Endodermal cell (in vitro differentiated cells): Measurements from ENCODE around the gene MYLK2. TPM values are rescaled to one million over a fixed set of nuclear protein-coding genes. Genes with fewer than 3 reads are reported as not detected.
A peak's percentile ranks its signal among the peaks of the same experiment; 100 is the strongest.

Source experiments
- DNase-seq: peaks from one replicate; pipeline ENCODE4 v3.0.0-alpha.2; 2017
- H3K27ac ChIP-seq: 2 replicates; pipeline ENCODE4 v1.5.1; 2013; ENCODE audit warnings: mild to moderate bottlenecking, low read depth, low read length, moderate library complexity
- H3K27me3 ChIP-seq: 2 replicates; pipeline ENCODE4 v1.6.1; 2013; ENCODE audit warnings: mild to moderate bottlenecking, low read length, moderate library complexity; ENCODE audit not compliant: insufficient read depth, control insufficient read depth, poor library complexity, severe bottlenecking
- H3K36me3 ChIP-seq: 2 replicates; pipeline ENCODE4 v1.7.0; 2013; ENCODE audit warnings: mild to moderate bottlenecking, low read length, moderate library complexity; ENCODE audit not compliant: control insufficient read depth, insufficient read depth
- H3K4me1 ChIP-seq: one replicate; pipeline ENCODE4 v1.7.0; 2013; ENCODE audit warnings: low read length; ENCODE audit not compliant: control insufficient read depth, insufficient read depth
- H3K4me3 ChIP-seq: 2 replicates; pipeline ENCODE4 v1.5.1; 2013; ENCODE audit warnings: mild to moderate bottlenecking, low read length, moderate library complexity
- H3K9ac ChIP-seq: 2 replicates; pipeline ENCODE4 v1.6.1; 2013; ENCODE audit warnings: mild to moderate bottlenecking, low read length, moderate library complexity; ENCODE audit not compliant: poor library complexity, severe bottlenecking; ENCODE audit errors: extremely low read depth
- H3K9me3 ChIP-seq: 2 replicates; pipeline ENCODE4 v1.6.1; 2013; ENCODE audit warnings: mild to moderate bottlenecking, low read length, moderate library complexity; ENCODE audit not compliant: control insufficient read depth
- H3K27ac Mint-ChIP-seq: 2 replicates; pipeline ENCODE4 v1.8.0; 2020; ENCODE audit warnings: mixed read lengths
- H3K27me3 Mint-ChIP-seq: 2 replicates; pipeline ENCODE4 v1.8.0; 2021; ENCODE audit warnings: mild to moderate bottlenecking, mixed read lengths; ENCODE audit not compliant: insufficient read depth
- H3K36me3 Mint-ChIP-seq: 2 replicates; pipeline ENCODE4 v1.8.0; 2020; ENCODE audit warnings: low read depth, mixed read lengths
- H3K4me1 Mint-ChIP-seq: 2 replicates; pipeline ENCODE4 v1.8.0; 2020; ENCODE audit warnings: mixed read lengths
- H3K4me3 Mint-ChIP-seq: 2 replicates; pipeline ENCODE4 v1.8.0; 2020; ENCODE audit warnings: mild to moderate bottlenecking, moderate library complexity, mixed read lengths
- H3K9me3 Mint-ChIP-seq: 2 replicates; pipeline ENCODE4 v1.8.0; 2020; ENCODE audit warnings: mild to moderate bottlenecking, mixed read lengths
- WGBS, 2 experiments: methylation state at CpG; one replicate each; pipeline versions ENCODE4 v1.1.5 to v1.1.7; 2013; ENCODE audit warnings: missing lambda C conversion rate in 2 of 2, mixed read lengths in 1 of 2; ENCODE audit not compliant: insufficient coverage in 1 of 2, insufficient read length in 1 of 2; 5-methylcytosine and 5-hydroxymethylcytosine counted together
- total RNA-seq, 2 donors: library from RNA; stranded (reverse); fragmentation: NEBNext Ultra II Directional in 1 of 2; extraction: Animal tissue kit (Norgen Biotek cat#: 25700) in 1 of 2; gene quantifications; 2 replicates in 1 of 2; 3 replicates in 1 of 2; pipeline ENCODE4 v1.2.1, GENCODE V29; 2021
- TF ChIP-seq, protein P1 (sequence below): fragments of 200-600 bp; sonication (generic); conservative IDR thresholded peaks from 2 replicates; pipeline ENCODE4 v1.5.0; 2021; ENCODE audit warnings: antibody characterized with exemption, mild to moderate bottlenecking

MYLK2 gene
- total RNA-seq, 2 donors from 2014 or later = 0.20 to 0.29 TPM

DNA sequence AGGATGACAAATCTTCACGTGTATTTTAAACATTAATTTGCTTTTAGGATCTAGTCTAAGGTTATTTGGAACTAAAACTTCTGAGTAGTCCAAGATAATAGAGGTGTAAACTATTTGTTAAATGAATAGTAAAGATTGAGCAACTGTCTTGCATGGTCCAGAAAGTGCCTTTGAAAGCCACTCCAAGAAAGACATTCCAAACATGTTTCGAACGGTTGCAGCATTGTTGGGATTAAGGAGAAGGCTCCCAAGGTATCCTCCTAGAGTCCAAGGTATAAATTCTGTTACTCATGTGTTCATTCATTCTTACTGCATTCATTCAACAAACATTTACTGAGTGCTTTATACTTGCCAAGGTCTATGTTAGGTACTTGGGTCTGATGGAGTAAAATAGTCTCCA lies 28.8 kb upstream of the MYLK2 start:
- H3K27me3 ChIP-seq = no peaks in the 10 kb centered on the region
- peaks cover 6% of the 10 kb centered on the region for H3K4me1 Mint-ChIP-seq
- H3K27ac Mint-ChIP-seq = no peak overlapping the region
- peaks cover 53% of the 10 kb centered on the region for H3K36me3 Mint-ChIP-seq
- no peaks in the 10 kb centered on the region for H3K9me3 ChIP-seq
- H3K4me3 ChIP-seq = no peak overlapping the region
- TF ChIP-seq, protein P1, sequence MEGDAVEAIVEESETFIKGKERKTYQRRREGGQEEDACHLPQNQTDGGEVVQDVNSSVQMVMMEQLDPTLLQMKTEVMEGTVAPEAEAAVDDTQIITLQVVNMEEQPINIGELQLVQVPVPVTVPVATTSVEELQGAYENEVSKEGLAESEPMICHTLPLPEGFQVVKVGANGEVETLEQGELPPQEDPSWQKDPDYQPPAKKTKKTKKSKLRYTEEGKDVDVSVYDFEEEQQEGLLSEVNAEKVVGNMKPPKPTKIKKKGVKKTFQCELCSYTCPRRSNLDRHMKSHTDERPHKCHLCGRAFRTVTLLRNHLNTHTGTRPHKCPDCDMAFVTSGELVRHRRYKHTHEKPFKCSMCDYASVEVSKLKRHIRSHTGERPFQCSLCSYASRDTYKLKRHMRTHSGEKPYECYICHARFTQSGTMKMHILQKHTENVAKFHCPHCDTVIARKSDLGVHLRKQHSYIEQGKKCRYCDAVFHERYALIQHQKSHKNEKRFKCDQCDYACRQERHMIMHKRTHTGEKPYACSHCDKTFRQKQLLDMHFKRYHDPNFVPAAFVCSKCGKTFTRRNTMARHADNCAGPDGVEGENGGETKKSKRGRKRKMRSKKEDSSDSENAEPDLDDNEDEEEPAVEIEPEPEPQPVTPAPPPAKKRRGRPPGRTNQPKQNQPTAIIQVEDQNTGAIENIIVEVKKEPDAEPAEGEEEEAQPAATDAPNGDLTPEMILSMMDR = no peak
- WGBS, 2 experiments = 96% methylated on average over 3 of the region's 3 CpGs
- H3K4me1 ChIP-seq = no peaks in the 10 kb centered on the region
- H3K9me3 Mint-ChIP-seq = no peaks in the 10 kb centered on the region
- no peak overlapping the region for H3K4me3 Mint-ChIP-seq
- H3K27ac ChIP-seq = no peak overlapping the region
- no peak overlapping the region for H3K9ac ChIP-seq
- no peaks in the 10 kb centered on the region for H3K27me3 Mint-ChIP-seq
- DNase-seq = no peak
- H3K36me3 ChIP-seq = peaks cover 85% of the 10 kb centered on the region

DNA sequence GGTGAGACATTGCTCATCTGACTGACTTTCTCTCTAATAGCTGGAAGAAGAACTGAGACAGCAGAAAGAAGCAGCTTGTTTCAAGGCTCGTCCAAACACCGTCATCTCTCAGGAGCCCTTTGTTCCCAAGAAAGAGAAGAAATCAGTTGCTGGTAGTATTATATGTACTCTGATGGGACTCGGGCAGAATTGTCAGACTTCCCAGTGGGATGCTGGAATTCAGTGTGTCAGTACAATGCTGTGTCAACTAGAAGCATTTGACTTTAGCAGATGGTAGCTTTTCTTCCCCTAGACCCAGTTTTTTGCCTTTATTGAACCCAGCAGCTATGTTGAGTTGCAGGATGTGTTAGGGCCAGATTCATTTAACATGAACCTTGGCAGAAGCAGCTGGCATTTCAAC lies 21.8 kb upstream of the MYLK2 start:
- H3K27me3 ChIP-seq = no peaks in the 10 kb centered on the region
- H3K36me3 Mint-ChIP-seq = peaks cover 77% of the 10 kb centered on the region
- WGBS, 2 experiments = 78 to 87% methylated on average over 1 to 3 of the region's 3 CpGs
- H3K4me3 ChIP-seq = no peak overlapping the region
- no peaks in the 10 kb centered on the region for H3K4me1 ChIP-seq
- H3K4me3 Mint-ChIP-seq = no peak overlapping the region
- no peaks in the 10 kb centered on the region for H3K9me3 Mint-ChIP-seq
- H3K9ac ChIP-seq = no peak overlapping the region
- H3K27me3 Mint-ChIP-seq = no peaks in the 10 kb centered on the region
- DNase-seq = no peak
- peak overlapping the region; percentile 73 for H3K27ac ChIP-seq
- peaks cover 89% of the 10 kb centered on the region for H3K36me3 ChIP-seq
- H3K27ac Mint-ChIP-seq = no peak overlapping the region
- no peaks in the 10 kb centered on the region for H3K9me3 ChIP-seq
- TF ChIP-seq, protein P1 = no peak
- H3K4me1 Mint-ChIP-seq = no peaks in the 10 kb centered on the region

DNA sequence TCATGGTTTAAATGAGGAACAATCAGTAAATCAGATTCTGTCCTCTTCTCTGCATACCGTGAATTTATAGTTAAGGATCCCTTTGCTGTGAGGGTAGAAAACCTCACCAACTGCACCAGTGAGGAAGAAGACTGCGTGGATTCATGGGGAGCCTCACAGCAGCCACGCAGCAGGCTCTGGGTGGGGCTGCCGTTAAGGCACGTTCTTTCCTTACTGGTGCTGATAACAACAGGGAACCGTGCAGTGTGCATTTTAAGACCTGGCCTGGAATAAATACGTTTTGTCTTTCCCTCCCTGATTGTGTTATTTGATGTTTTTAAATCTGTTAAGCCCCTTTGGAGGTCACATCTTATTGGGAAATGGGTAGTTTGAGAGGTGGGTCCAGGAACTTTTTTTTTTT lies 17.6 kb upstream of the MYLK2 start:
- peaks cover 86% of the 10 kb centered on the region for H3K36me3 ChIP-seq

More for the DNA sequence above, 17.6 kb upstream of the MYLK2 start:
- Mint-ChIP-seq H3K9me3 (no peaks in the 10 kb centered on the region), H3K27me3 (no peaks in the 10 kb centered on the region), H3K27ac (no peak overlapping the region), H3K4me1 (peaks cover 11% of the 10 kb centered on the region), H3K36me3 (peaks cover 57% of the 10 kb centered on the region), H3K4me3 (no peak overlapping the region)
- DNase-seq = no peak
- 96 to 98% methylated on average over 7 of the region's 7 CpGs for WGBS, 2 experiments
- H3K4me1 ChIP-seq = no peaks in the 10 kb centered on the region
- H3K9ac ChIP-seq = no peak overlapping the region
- TF ChIP-seq, protein P1 = no peak
- no peak overlapping the region for H3K27ac ChIP-seq
- no peaks in the 10 kb centered on the region for H3K27me3 ChIP-seq
- no peak overlapping the region for H3K4me3 ChIP-seq
- no peaks in the 10 kb centered on the region for H3K9me3 ChIP-seq
